ENCODE results near the gene BTBD6.

DNA sequence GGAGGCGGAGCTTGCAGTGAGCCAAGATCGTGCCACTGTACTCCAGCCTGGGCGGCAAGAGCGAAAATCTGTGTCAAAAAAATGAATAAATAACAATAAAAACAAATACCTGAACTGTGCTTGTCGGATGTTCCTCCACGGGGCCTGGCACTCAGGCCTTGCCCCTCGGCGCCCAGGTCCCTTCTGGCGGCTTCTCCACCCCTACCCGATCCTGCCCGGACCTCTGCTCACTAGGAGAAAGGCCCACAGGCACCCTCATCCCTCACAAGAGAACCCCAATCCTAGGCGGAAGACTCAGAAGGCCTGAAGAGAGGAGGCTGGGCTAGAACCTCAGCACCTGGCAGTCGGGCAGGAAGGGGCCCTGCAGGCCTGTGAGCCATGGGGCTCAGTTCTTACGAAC lies 21.0 kb upstream of the BTBD6 start:
- TF ChIP-seq, protein P1, sequence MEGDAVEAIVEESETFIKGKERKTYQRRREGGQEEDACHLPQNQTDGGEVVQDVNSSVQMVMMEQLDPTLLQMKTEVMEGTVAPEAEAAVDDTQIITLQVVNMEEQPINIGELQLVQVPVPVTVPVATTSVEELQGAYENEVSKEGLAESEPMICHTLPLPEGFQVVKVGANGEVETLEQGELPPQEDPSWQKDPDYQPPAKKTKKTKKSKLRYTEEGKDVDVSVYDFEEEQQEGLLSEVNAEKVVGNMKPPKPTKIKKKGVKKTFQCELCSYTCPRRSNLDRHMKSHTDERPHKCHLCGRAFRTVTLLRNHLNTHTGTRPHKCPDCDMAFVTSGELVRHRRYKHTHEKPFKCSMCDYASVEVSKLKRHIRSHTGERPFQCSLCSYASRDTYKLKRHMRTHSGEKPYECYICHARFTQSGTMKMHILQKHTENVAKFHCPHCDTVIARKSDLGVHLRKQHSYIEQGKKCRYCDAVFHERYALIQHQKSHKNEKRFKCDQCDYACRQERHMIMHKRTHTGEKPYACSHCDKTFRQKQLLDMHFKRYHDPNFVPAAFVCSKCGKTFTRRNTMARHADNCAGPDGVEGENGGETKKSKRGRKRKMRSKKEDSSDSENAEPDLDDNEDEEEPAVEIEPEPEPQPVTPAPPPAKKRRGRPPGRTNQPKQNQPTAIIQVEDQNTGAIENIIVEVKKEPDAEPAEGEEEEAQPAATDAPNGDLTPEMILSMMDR (IDR thresholded peaks at IDR 0.05): no peak
- TF ChIP-seq POLR2A (IDR thresholded peaks at IDR 0.05; ENCODE audit: low read depth): no peak

All from esophagus muscularis mucosa (tissue), 3 donors.